NCI-H1694 (cell line): Measurements from ENCODE around the gene RAB3D.
"Not testable (repeated sequence)": the region's sequence is repeated elsewhere in the genome, so short reads cannot be mapped to it uniquely, and the experiment has no call there.

Experiments used
- DNase-seq: peaks from one replicate; lab custom pipeline; 2025; lab: John Stamatoyannopoulos, UW

The RAB3D gene, protein sequence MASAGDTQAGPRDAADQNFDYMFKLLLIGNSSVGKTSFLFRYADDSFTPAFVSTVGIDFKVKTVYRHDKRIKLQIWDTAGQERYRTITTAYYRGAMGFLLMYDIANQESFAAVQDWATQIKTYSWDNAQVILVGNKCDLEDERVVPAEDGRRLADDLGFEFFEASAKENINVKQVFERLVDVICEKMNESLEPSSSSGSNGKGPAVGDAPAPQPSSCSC

GRCh38 chr19:11339254-11340098 lies at the start of gene RAB3D:
Gene RAB3D, minus strand, starts transcription at chr19:11339657. Its CDS starts 2,258 bp downstream, at chr19:11337399.
- DNase-seq, result peak; percentile 82

DNA sequence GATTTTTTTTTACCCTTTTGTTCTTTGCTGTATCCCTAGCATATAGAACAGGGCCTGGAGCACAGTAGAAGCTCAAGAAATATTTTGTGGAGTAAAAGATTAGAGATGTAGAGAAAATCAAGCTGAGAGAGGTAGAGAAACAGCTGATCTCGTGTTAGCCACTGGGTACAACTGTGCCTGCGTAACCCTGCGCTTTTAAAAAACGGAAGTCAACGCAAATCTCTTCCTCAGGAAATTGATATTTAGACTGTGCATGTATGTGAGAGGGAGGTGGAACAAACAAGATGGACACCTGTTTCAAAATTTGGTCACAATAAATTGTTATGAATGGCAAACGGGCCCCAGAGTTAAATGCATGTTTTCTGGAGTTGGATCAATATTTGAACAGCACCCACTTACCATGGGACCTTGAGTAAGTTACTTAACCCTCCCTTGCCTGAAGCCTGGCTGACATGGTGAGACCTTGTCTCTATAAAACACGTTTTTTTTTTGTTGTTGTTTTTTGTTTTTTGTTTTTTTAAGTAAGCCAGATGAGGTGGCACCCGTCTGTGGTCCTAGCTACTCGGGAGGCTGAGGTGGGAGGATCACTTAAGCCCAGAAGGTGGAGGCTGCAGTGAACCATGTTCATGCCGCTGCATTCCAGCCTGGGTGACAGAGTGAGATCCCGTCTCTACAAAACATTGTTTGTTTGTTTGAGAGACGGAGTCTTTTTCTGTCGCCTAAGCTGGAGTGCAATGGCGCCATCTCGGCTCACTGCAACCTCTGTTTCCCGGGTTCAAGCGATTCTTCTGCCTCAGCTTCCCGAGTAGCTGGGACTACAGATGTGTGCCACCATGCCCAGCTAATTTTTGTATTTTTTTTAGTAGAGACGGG lies 47.9 kb upstream of the RAB3D start:
- no peak for DNase-seq

DNA sequence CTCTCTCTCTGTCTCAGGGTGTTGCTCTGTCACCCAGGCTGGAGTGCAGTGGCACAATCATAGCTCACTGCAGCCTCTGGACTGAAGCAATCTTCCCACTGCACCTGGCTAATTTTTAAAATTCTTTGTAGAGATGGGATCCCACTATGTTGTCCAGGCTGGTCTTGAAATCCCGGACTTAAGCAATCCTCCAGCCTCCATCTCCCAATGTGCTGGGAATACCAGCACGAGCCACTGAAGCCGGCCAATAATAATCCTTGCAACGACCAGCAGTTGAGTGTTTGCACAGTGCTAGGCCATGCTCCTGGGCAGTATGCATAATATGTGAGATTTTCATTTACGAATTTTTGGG lies 45.3 kb upstream of the RAB3D start:
- DNase-seq, result no peak

DNA sequence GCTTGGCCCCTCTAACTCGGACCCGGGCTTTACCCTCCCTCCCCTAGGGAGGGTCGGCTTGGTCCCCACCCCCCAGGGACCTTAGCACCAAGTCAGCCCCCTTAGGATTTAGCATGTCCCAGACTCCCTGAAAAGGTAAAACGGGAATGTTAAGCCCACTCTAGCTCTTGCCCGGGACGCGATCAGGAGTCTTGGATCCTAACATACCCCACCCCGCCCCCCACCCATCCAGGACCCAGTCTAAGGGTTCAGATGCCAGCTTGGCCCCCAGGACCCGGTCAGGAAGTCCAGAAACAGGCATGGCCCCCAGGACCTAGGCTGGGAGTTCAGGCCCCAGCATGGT lies 44.2 kb upstream of the RAB3D start:
- no peak for DNase-seq

- no peak for DNase-seq
Observed at GRCh38 chr19:11382898-11383705, 43.6 kb upstream of the RAB3D start.

DNA sequence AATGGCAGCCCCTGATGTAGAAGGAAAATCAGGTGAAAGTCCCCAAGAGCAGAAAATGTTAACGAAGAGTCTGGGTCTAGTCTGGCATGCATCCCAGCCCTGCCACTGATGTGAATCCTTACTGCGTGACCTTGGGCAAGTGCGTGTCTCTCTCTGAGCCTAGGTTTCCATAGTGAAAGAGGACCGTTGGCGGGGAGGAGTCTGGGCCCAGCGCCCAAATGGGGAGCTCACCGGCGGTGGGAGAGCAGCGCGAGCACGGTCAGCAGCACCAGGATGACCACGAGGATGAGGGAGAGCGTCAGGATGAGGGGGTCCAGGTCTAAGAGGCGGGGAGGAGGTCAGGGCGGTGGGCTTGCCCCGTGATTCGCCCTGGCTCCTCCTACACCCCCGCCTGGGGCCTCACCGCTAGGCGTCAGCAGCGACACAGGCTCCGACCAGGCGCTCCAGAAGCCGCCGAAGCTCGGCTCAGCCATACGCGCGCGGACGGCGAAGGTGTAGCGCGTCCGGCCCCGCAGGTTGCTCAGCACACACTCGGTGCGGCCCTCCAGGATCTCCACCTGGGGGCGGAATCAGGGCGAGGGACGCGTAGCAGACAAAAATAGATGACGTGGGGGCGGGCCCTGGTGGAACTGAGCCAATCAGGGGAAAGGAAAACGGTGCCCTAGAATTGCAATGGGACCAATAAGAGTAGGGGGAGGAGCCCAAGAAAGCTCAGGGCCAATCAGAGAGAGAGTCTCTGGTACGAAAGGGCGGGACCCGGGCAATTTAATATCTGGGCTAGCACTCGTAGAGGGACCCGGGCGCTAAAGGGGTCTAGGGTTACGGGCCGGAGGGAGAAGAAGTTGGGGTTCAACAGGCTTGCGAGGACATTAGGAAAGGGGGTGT lies 41.4 kb upstream of the RAB3D start:
- DNase-seq, result no peak

GRCh38 chr19:11379857-11380350 lies 40.4 kb upstream of the RAB3D start:
- no peak for DNase-seq

- not testable (repeated sequence) for DNase-seq
Observed at GRCh38 chr19:11379269-11379845, 39.9 kb upstream of the RAB3D start.

DNA sequence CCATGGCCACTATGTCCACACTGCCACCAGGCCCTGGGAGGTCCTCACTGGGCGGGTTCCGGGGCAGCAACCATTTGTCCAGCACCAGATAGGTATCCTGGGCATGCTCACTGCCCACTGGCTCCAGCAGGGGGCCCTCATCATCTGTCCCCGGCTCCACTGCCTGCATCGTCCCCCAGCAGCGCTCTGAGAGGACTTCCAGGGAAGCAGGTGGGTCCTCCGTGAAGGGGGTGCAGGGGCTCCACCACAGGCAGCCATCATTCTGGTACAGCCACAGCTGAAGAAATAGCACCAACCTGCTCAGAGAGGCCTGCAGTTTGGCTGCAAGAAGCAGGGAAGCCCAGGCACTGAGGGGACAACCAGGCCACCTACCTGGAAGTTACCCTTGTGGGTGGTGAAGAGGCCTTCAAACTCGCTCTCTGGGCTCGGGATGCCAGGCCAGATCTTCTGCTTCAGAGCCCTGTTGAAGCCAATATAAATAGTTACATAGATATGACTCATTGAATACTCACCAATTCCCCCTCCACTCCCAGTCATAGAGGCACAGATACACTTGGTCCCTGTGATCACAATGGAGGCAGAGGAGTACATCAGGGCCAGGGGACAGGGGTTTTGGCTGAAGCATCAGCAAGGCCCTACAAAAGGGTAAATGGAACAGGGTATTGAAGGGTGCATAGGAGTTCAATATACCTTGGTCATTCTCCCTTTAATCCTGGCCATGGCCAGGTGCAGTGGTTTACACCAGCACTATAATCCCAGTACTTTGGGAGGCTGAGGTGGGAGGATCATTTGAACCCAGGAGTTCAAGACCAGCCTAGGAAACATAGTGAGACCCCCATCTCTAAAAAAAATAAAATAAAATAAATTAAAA lies 39.1 kb upstream of the RAB3D start:
- no peak for DNase-seq

DNA sequence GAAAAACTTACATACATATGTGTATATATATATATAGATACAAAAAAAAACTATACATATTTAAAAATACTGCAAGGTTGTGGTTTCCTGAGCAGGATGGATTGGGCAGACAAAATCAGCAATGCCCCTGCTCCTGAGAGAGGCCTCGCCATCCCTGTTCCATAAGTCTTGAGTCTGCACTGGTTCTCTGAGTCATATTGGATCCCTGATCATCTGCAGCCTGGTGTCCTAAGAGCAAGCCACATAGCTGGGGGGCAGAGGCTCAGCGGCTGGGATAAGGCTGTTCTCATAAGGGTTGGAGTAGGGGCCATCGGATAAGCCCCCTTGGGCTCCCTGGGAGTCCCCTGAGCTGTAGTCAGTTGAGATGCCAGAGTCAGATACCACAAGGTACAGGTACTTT lies 38.3 kb upstream of the RAB3D start:
- DNase-seq, result no peak

DNA sequence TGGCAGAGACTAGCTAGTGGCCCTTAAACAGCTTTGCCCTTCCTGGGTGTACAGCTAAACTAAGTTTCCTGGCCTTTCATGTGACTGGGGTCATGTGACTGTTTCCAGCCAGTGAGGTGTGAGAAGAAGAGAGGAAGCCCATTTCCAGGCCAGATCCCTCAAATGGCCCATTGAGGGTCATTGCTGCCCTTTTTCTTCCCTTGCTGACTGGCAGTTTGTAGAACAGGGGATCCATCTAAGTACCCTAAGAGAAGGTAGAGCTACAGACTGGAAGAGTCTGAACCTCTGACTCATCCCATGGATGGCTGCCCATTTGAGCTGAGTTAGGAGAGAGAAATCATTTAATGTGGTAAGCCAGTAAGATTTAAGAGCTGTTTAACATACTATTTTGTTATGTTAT lies 37.8 kb upstream of the RAB3D start:
- DNase-seq, result no peak

DNA sequence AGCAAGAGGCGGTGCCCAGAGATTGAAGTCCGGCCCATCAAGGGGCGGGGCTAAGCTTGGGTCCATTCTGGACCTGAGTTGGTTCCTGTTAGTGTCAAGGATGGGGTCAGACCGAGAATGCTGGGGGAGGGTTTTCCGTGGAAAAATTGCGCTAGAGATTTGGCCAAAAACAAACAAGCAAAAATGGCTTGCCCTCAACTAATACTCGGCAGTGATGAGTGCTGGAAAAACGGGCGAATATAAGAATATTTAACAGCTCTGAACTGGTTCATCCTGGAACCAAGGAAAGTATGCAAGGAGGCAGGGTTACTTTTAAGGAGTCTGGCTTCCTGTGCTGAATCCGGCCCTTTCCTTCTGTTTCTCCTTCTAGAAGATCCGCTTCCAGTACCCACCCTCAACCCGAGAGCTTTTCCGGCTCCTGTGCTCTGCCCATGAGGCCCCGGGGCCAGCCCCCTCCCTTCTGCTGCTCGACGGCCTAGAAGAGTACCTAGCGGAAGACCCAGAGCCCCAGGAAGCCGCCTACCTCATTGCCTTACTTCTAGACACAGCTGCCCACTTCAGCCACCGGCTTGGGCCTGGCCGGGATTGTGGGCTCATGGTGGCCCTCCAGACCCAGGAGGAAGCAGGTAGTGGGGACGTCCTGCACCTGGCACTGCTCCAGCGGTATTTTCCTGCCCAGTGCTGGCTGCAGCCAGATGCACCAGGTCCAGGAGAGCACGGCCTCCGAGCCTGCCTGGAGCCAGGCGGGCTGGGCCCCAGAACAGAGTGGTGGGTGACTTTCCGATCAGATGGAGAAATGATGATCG lies 35.9 kb upstream of the RAB3D start:
- peak; percentile 23 for DNase-seq

- peak; percentile 97 for DNase-seq
Observed at GRCh38 chr19:11374433-11375142, 35.1 kb upstream of the RAB3D start, which contains the start of gene SWSAP1. Gene SWSAP1, plus strand, starts transcription at chr19:11374666. Its CDS starts 15 bp downstream, at chr19:11374681.

- no peak for DNase-seq
Observed at GRCh38 chr19:11373885-11374432, 34.5 kb upstream of the RAB3D start.

DNA sequence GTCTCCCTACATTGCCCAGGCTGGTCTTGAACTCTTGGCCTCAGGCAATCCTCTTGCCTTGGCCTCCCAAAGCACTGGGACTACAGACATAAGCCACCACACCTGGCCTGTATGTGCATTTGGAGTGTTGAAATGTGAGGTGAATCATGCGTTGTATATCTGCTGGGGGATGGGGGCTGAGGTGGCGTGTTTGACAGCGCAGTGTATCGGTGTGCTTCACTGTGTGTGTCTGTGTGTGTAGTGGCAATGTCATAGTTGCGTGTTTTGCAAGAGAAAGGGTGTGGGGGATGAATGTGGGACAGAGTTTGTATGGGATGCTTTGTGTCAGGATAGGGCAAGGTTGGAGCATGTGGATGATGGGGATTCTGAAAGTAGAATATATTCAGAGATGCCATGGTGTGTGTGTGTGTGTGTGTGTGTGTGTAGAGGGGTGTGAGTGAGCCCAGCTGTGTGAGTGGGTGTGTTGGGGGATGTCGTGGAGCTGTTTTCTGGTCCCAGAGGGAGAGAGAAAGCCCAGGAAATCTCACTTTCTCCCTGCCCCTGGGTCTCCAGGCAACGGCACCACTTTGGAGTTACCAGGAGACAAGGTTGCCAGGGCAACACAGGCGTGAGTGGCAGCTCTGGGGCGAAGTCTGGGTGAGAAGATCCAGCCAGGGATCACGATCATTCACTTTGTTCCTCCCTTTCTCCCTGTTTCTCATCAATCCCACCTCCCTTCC lies 33.9 kb upstream of the RAB3D start:
- peak; percentile 28 for DNase-seq

GRCh38 chr19:11370744-11371143 lies 31.3 kb upstream of the RAB3D start:
- no peak for DNase-seq

DNA sequence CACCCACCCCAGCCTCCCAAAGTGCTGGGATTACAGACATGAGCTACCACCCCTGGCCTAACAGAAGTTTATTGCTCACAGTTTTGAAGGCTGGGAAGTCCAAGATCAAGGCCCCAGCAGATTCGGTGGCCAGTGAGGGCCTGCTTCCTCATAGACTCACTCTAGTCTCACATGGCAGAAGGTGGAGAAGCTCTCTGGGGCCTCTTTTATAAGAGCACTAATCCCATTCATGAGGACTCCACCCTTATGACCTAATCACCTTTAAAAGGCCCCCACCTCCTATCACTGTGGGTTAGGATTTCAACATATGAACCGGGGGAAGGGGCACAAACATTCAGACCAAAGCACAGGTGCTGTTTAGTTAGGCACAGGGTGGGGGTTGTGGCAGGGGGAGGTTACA lies 28.1 kb upstream of the RAB3D start:
- no peak for DNase-seq
